Measurements from ENCODE around the gene HS2ST1.

The HS2ST1 gene

GRCh38 chr1:87144316-87144895 is 230.0 kb downstream of the HS2ST1 start:
- no peak for DNase-seq

GRCh38 chr1:87144981-87145380 is 230.5 kb downstream of the HS2ST1 start:
- no peak for DNase-seq

- DNase-seq: no peak
These were observed 232.1 kb downstream of the HS2ST1 start for GRCh38 chr1:87146538-87146937.

GRCh38 chr1:87146986-87147385 is 232.6 kb downstream of the HS2ST1 start:
- DNase-seq: no peak

- DNase-seq: no peak
These were observed 233.4 kb downstream of the HS2ST1 start for GRCh38 chr1:87147851-87148250.

- DNase-seq: no peak
These were observed 234.2 kb downstream of the HS2ST1 start for GRCh38 chr1:87148661-87149060.

GRCh38 chr1:87149241-87150041 is 235.0 kb downstream of the HS2ST1 start:
- no peak for DNase-seq

GRCh38 chr1:87150143-87150542 is 235.7 kb downstream of the HS2ST1 start:
- no peak for DNase-seq

- DNase-seq: no peak
These were observed 237.3 kb downstream of the HS2ST1 start for GRCh38 chr1:87151500-87152421.

GRCh38 chr1:87154384-87154783 is 239.9 kb downstream of the HS2ST1 start:
- DNase-seq: no peak

GRCh38 chr1:87155170-87155569 is 240.7 kb downstream of the HS2ST1 start:
- no peak for DNase-seq

GRCh38 chr1:87155648-87156047 is 241.2 kb downstream of the HS2ST1 start:
- no peak for DNase-seq

- no peak for DNase-seq
These were observed 241.7 kb downstream of the HS2ST1 start for GRCh38 chr1:87156124-87156523.

- no peak for DNase-seq
These were observed 245.0 kb downstream of the HS2ST1 start for GRCh38 chr1:87159378-87159915.
